Sigmoid colon (tissue), 7 donors: ENCODE results near the gene ZNF431. TPM values are rescaled to one million over a fixed set of nuclear protein-coding genes. Genes with fewer than 3 reads are reported as not detected.

Experiments
- DNase-seq: peaks from one replicate; pipeline ENCODE4 v3.0.0-alpha.2; 2019
- H3K27ac ChIP-seq, 4 donors: fragments of 200-600 bp; sonication (generic); one replicate each; pipeline ENCODE4 v1.5.1; 2016 to 2019; ENCODE audit warnings: mild to moderate bottlenecking in 1 of 4
- H3K27me3 ChIP-seq, 3 donors: fragments of 200-600 bp; sonication (generic); one replicate each; pipeline ENCODE4 v1.5.1; 2019; ENCODE audit warnings: mild to moderate bottlenecking in 1 of 3
- H3K36me3 ChIP-seq, 4 donors: fragments of 200-600 bp; sonication (generic); one replicate each; pipeline ENCODE4 v1.5.1; 2016 to 2019
- H3K4me1 ChIP-seq, 4 donors: fragments of 200-600 bp; sonication (generic); one replicate each; pipeline ENCODE4 v1.5.1; 2017 to 2019
- H3K4me3 ChIP-seq, 4 donors: fragments of 200-600 bp; sonication (generic); one replicate each; pipeline ENCODE4 v1.5.1; 2017 to 2019; ENCODE audit warnings: mild to moderate bottlenecking in 2 of 4, moderate library complexity in 1 of 4
- H3K9me3 ChIP-seq, 4 donors: fragments of 200-600 bp in 3 of 4; sonication (generic) in 3 of 4; one replicate each; pipeline versions ENCODE4 v1.5.1 to v1.6.1; 2013 to 2019
- EP300 ChIP-seq, 4 donors: sonication (generic); formaldehyde crosslinking; IDR thresholded peaks; one replicate each; pipeline ENCODE4 v1.6.1; 2017; ENCODE audit warnings: antibody characterized with exemption in 4 of 4
- POLR2A ChIP-seq, 2 donors: fragments of 450-650 bp; IDR thresholded peaks; one replicate each; pipeline ENCODE4 v1.6.1; 2016; ENCODE audit warnings: antibody characterized with exemption in 2 of 2, mild to moderate bottlenecking in 2 of 2, moderate library complexity in 2 of 2
- POLR2AphosphoS5 ChIP-seq, 4 donors: sonication (generic); formaldehyde crosslinking; IDR thresholded peaks; one replicate each; pipeline ENCODE4 v1.6.1; 2017; ENCODE audit warnings: antibody characterized with exemption in 4 of 4
- WGBS, 2 donors: extraction: QIAGEN DNeasy Blood & Tissue Kit; methylation state at CpG; one replicate each; pipeline ENCODE4 v1.1.7; 2013; 5-methylcytosine and 5-hydroxymethylcytosine counted together
- intact Hi-C: fragments of 100-400 bp; cut with DNase I; formaldehyde crosslinking; loops from one replicate; pipeline ENCODE4 v1.15.1; 2023
- polyA plus RNA-seq, 3 donors: library from polyadenylated mRNA; stranded (reverse); fragments of 200-250 nt; gene quantifications; one replicate each; pipeline ENCODE4 v1.2.3, GENCODE V29; 2013
- total RNA-seq, 4 donors: library from RNA; depleted of rRNA; stranded (reverse); fragments of >200 nt; gene quantifications; one replicate each; pipeline ENCODE4 v1.1.0, GENCODE V29; 2016
- TF ChIP-seq, protein P1 (sequence below), 4 experiments: fragments of 450-650 bp in 3 of 4; fragments of 200-600 bp in 1 of 4; IDR thresholded peaks; one replicate each; pipeline ENCODE4 v1.5.1; 2016 to 2019; ENCODE audit warnings: antibody characterized with exemption in 4 of 4, mild to moderate bottlenecking in 3 of 4, moderate library complexity in 2 of 4
- donor health status: healthy with polysubstance abuse.
- donor health status: Bipolar disorder and iron deficiency.
- donor health status: healthy.

ZNF431 gene
- total and polyA plus RNA-seq, 7 donors: 1.2 to 18.6 (median 7.4) TPM

- Histone ChIP-seq H3K36me3 (peaks cover 0 to 30% (median 13%) of the 10 kb centered on the region in 4 donors), H3K4me3 (no peak overlapping the region), H3K4me1 (no peaks in the 10 kb centered on the region), H3K27ac (no peak overlapping the region), H3K9me3 (peaks cover 0 to 8% (median 3%) of the 10 kb centered on the region in 4 donors), H3K27me3 (no peaks in the 10 kb centered on the region)
- TF ChIP-seq, protein P1, sequence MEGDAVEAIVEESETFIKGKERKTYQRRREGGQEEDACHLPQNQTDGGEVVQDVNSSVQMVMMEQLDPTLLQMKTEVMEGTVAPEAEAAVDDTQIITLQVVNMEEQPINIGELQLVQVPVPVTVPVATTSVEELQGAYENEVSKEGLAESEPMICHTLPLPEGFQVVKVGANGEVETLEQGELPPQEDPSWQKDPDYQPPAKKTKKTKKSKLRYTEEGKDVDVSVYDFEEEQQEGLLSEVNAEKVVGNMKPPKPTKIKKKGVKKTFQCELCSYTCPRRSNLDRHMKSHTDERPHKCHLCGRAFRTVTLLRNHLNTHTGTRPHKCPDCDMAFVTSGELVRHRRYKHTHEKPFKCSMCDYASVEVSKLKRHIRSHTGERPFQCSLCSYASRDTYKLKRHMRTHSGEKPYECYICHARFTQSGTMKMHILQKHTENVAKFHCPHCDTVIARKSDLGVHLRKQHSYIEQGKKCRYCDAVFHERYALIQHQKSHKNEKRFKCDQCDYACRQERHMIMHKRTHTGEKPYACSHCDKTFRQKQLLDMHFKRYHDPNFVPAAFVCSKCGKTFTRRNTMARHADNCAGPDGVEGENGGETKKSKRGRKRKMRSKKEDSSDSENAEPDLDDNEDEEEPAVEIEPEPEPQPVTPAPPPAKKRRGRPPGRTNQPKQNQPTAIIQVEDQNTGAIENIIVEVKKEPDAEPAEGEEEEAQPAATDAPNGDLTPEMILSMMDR (IDR thresholded peaks at IDR 0.05): no peak
- TF ChIP-seq POLR2AphosphoS5 (IDR thresholded peaks at IDR 0.05) (no peak), EP300 (IDR thresholded peaks at IDR 0.05) (no peak), POLR2A (IDR thresholded peaks at IDR 0.05) (no peak)
- WGBS, 2 donors: 92 to 95% methylated on average over 2 of the region's 2 CpGs
- no peak for DNase-seq
- intact Hi-C loops: no loop called here
Measured at GRCh38 chr19:21117041-21117907, 24.6 kb upstream of the ZNF431 start.

DNA sequence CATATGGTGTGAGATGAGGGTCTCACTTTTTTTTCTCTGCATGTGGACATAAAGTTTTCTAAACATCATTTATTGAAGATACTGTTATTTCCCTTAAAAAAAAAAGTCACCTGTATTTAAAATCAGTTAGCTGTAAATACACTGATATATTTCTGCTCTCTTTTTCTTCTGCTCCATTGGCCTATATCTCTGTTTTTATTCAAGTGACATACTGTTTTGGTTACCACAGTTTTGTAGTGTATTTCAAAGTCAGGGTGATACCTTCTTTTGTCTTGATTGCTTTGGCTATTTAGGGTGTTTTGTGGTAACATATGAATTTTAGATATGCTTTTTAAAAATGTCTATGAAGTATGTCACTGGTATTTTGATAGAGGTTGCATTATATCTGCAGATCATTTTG, 15.8 kb upstream of the ZNF431 start:
- no peaks in the 10 kb centered on the region for H3K27me3 ChIP-seq
- peaks cover 0 to 3% (median 0%) of the 10 kb centered on the region in 4 donors for H3K9me3 ChIP-seq
- intact Hi-C loops: no loop called here
- H3K36me3 ChIP-seq: no peaks in the 10 kb centered on the region
- H3K27ac ChIP-seq: no peak overlapping the region
- no peak for DNase-seq
- no peaks in the 10 kb centered on the region for H3K4me1 ChIP-seq
- no peak for TF ChIP-seq POLR2AphosphoS5 (IDR thresholded peaks at IDR 0.05)
- no peak overlapping the region for H3K4me3 ChIP-seq

GRCh38 chr19:21127001-21127400, 14.8 kb upstream of the ZNF431 start:
- 29 to 58% methylated on average over 2 of the region's 2 CpGs for WGBS, 2 donors
- DNase-seq: no peak
- no peaks in the 10 kb centered on the region for H3K4me1 ChIP-seq
- H3K27me3 ChIP-seq: no peaks in the 10 kb centered on the region
- no peaks in the 10 kb centered on the region for H3K36me3 ChIP-seq
- TF ChIP-seq, protein P1 (IDR thresholded peaks at IDR 0.05): no peak
- TF ChIP-seq POLR2AphosphoS5 (IDR thresholded peaks at IDR 0.05): no peak
- no peak for TF ChIP-seq POLR2A (IDR thresholded peaks at IDR 0.05)
- no peak for TF ChIP-seq EP300 (IDR thresholded peaks at IDR 0.05)
- H3K9me3 ChIP-seq: peaks cover 0 to 3% (median 0%) of the 10 kb centered on the region in 4 donors
- no peak overlapping the region for H3K27ac ChIP-seq
- no peak overlapping the region for H3K4me3 ChIP-seq
- intact Hi-C loops: no loop called here

- whole genome bisulfite sequencing, 2 donors: 45 to 62% methylated on average over 4 of the region's 4 CpGs
- intact Hi-C loops: no loop called here
Measured at GRCh38 chr19:21127898-21128297, 13.9 kb upstream of the ZNF431 start.

More at GRCh38 chr19:21127898-21128297, 13.9 kb upstream of the ZNF431 start:
- no peaks in the 10 kb centered on the region for H3K4me1 ChIP-seq
- DNase-seq: no peak
- no peaks in the 10 kb centered on the region for H3K36me3 ChIP-seq
- H3K27ac ChIP-seq: no peak overlapping the region
- no peaks in the 10 kb centered on the region for H3K27me3 ChIP-seq
- no peak overlapping the region for H3K4me3 ChIP-seq
- no peaks in the 10 kb centered on the region for H3K9me3 ChIP-seq
- no peak for TF ChIP-seq EP300 (IDR thresholded peaks at IDR 0.05)
- TF ChIP-seq, protein P1 (IDR thresholded peaks at IDR 0.05): no peak
- no peak for TF ChIP-seq POLR2AphosphoS5 (IDR thresholded peaks at IDR 0.05)
- TF ChIP-seq POLR2A (IDR thresholded peaks at IDR 0.05): no peak
